ENCODE measurements around the gene TUBA4A. TPM values are rescaled to one million over a fixed set of nuclear protein-coding genes. Genes with fewer than 3 reads are reported as not detected.

TUBA4A gene
- total RNA-seq, 1 donor, result 11.9 TPM

- peak; percentile 91 for DNase-seq (ENCODE audit: insufficient read length, low spot score, missing footprints)
- Histone ChIP-seq H2AFZ (ENCODE audit: low read length) (peak within 1 kb of the TSS; percentile 89), H4K20me1 (ENCODE audit: insufficient read depth, low read length) (no peaks in the 10 kb centered on the region)
These were observed 592 bp downstream of the TUBA4A start, which contains the start of gene TUBA4B for GRCh38 chr2:219252900-219253752. TSS of gene TUBA4B (plus strand) at chr2:219253243. CDS start at chr2:219253408, 165 bp downstream.

GRCh38 chr2:219252570-219252899, 1.2 kb downstream of the TUBA4A start:
- Histone ChIP-seq H4K20me1 (ENCODE audit: insufficient read depth, low read length) (no peaks in the 10 kb centered on the region), H3K4me3 (ENCODE audit: insufficient read depth, low read length) (peak overlapping the region; percentile 80), H3K4me2 (ENCODE audit: insufficient read depth, low read length) (peak overlapping the region; percentile 93), H3K4me1 (ENCODE audit: insufficient read depth, low read length) (peaks cover 60% of the 10 kb centered on the region), H3K9me3 (ENCODE audit: low read depth, low read length) (no peaks in the 10 kb centered on the region), H2AFZ (ENCODE audit: low read length) (peak overlapping the region; percentile 76), H3K79me2 (ENCODE audit: insufficient read depth, low read length) (peaks cover 5% of the 10 kb centered on the region), H3K27ac (ENCODE audit: low read depth, low read length) (peak overlapping the region; percentile 52), H3K36me3 (ENCODE audit: insufficient read depth, low read length) (peaks cover 16% of the 10 kb centered on the region), H3K27me3 (ENCODE audit: insufficient read depth, low read length) (no peaks in the 10 kb centered on the region)
- TF ChIP-seq, protein P1, sequence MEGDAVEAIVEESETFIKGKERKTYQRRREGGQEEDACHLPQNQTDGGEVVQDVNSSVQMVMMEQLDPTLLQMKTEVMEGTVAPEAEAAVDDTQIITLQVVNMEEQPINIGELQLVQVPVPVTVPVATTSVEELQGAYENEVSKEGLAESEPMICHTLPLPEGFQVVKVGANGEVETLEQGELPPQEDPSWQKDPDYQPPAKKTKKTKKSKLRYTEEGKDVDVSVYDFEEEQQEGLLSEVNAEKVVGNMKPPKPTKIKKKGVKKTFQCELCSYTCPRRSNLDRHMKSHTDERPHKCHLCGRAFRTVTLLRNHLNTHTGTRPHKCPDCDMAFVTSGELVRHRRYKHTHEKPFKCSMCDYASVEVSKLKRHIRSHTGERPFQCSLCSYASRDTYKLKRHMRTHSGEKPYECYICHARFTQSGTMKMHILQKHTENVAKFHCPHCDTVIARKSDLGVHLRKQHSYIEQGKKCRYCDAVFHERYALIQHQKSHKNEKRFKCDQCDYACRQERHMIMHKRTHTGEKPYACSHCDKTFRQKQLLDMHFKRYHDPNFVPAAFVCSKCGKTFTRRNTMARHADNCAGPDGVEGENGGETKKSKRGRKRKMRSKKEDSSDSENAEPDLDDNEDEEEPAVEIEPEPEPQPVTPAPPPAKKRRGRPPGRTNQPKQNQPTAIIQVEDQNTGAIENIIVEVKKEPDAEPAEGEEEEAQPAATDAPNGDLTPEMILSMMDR (IDR thresholded peaks at IDR 0.05; ENCODE audit: extremely low read depth, low read depth, low read length), result no peak
- DNase-seq (ENCODE audit: insufficient read length, low spot score, missing footprints), result peak; percentile 79

More at GRCh38 chr2:219252900-219253752, 592 bp downstream of the TUBA4A start, which contains the start of gene TUBA4B:
- H3K27ac ChIP-seq (ENCODE audit: low read depth, low read length), result peak within 1 kb of the TSS; percentile 52
- H3K27me3 ChIP-seq (ENCODE audit: insufficient read depth, low read length), result no peaks in the 10 kb centered on the region
- TF ChIP-seq, protein P1 (IDR thresholded peaks at IDR 0.05; ENCODE audit: extremely low read depth, low read depth, low read length), result no peak
- H3K4me1 ChIP-seq (ENCODE audit: insufficient read depth, low read length), result peaks cover 60% of the 10 kb centered on the region
- peaks cover 10% of the 10 kb centered on the region for H3K36me3 ChIP-seq (ENCODE audit: insufficient read depth, low read length)
- peak within 1 kb of the TSS; percentile 93 for H3K4me2 ChIP-seq (ENCODE audit: insufficient read depth, low read length)
- peak within 1 kb of the TSS; percentile 80 for H3K4me3 ChIP-seq (ENCODE audit: insufficient read depth, low read length)
- H3K9me3 ChIP-seq (ENCODE audit: low read depth, low read length), result no peaks in the 10 kb centered on the region
- no peaks in the 10 kb centered on the region for H3K79me2 ChIP-seq (ENCODE audit: insufficient read depth, low read length)

DNA sequence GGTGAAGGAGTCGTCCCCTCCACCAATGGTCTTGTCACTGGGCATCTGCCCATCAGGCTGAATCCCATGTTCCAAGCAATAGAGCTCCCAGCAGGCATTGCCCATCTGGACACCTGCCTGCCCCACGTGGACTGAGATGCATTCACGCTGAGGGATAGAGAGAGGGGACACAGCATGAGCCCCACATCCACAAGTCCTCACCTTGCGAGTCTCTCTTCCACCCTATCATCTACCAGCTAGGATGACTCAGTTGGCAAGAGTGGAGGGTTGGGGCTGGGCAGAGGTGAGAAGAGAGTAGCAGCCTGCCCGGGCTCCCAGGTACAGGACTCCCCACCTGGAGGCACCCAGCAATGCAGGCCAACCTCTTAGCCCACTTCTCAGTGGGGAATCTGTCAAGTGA, 1.6 kb downstream of the TUBA4A start:
- TF ChIP-seq, protein P1 (IDR thresholded peaks at IDR 0.05; ENCODE audit: extremely low read depth, low read depth, low read length), result no peak
- Histone ChIP-seq H3K9me3 (ENCODE audit: low read depth, low read length) (no peaks in the 10 kb centered on the region), H3K36me3 (ENCODE audit: insufficient read depth, low read length) (peaks cover 20% of the 10 kb centered on the region), H2AFZ (ENCODE audit: low read length) (no peak overlapping the region), H3K4me3 (ENCODE audit: insufficient read depth, low read length) (peak overlapping the region; percentile 80), H3K27me3 (ENCODE audit: insufficient read depth, low read length) (no peaks in the 10 kb centered on the region), H4K20me1 (ENCODE audit: insufficient read depth, low read length) (no peaks in the 10 kb centered on the region), H3K4me2 (ENCODE audit: insufficient read depth, low read length) (peak overlapping the region; percentile 93), H3K79me2 (ENCODE audit: insufficient read depth, low read length) (peaks cover 10% of the 10 kb centered on the region), H3K4me1 (ENCODE audit: insufficient read depth, low read length) (peaks cover 60% of the 10 kb centered on the region), H3K27ac (ENCODE audit: low read depth, low read length) (peak overlapping the region; percentile 52)
- DNase-seq (ENCODE audit: insufficient read length, low spot score, missing footprints), result no peak

GRCh38 chr2:219251656-219252055, 2.1 kb downstream of the TUBA4A start:
- TF ChIP-seq, protein P1 (IDR thresholded peaks at IDR 0.05; ENCODE audit: extremely low read depth, low read depth, low read length), result no peak
- Histone ChIP-seq H2AFZ (ENCODE audit: low read length) (no peak overlapping the region), H3K36me3 (ENCODE audit: insufficient read depth, low read length) (peaks cover 23% of the 10 kb centered on the region), H3K4me1 (ENCODE audit: insufficient read depth, low read length) (peaks cover 60% of the 10 kb centered on the region), H4K20me1 (ENCODE audit: insufficient read depth, low read length) (no peaks in the 10 kb centered on the region), H3K9me3 (ENCODE audit: low read depth, low read length) (no peaks in the 10 kb centered on the region), H3K27ac (ENCODE audit: low read depth, low read length) (peak overlapping the region; percentile 52), H3K4me3 (ENCODE audit: insufficient read depth, low read length) (peak overlapping the region; percentile 80), H3K27me3 (ENCODE audit: insufficient read depth, low read length) (no peaks in the 10 kb centered on the region), H3K4me2 (ENCODE audit: insufficient read depth, low read length) (peak overlapping the region; percentile 93), H3K79me2 (ENCODE audit: insufficient read depth, low read length) (peaks cover 14% of the 10 kb centered on the region)
- peak; percentile 93 for DNase-seq (ENCODE audit: insufficient read length, low spot score, missing footprints)

All from osteoblast (primary cell).